Neural progenitor cell (in vitro differentiated cells): ENCODE measurements around the gene SIPA1L3.

Experiments
- CTCF ChIP-seq: fragments of 200-600 bp; sonication (generic); IDR thresholded peaks from 2 replicates; pipeline ENCODE4 v1.5.1; 2017; ENCODE audit warnings: antibody characterized with exemption, mild to moderate bottlenecking
- EZH2 ChIP-seq: fragments of 200-600 bp; sonication (generic); IDR thresholded peaks from 2 replicates; pipeline ENCODE4 v1.6.1; 2017; ENCODE audit warnings: antibody characterized with exemption, mild to moderate bottlenecking, moderate library complexity
- EZH2phosphoT487 ChIP-seq: fragments of 200-600 bp; sonication (generic); IDR thresholded peaks from 2 replicates; pipeline ENCODE4 v1.6.1; 2017; ENCODE audit warnings: antibody characterized with exemption

DNA sequence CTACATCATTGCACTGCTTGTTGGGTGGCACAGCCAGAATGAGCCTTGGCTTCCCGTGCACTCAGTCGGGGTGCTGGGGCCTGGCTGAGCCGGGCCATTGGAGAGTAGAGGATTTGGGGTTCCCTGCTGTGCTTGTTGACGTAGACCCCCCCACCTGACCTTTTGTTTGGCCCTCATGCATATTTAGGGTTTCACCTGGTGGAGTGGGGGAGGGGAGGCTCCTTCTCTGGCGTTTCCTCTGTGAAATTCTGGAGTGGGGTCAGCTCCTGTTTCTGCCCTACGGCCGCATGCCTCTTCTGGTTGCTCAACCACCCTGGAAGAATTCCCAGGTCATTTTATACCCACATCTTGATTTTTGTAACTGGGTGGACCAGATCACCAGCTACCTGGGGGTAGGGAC lies 82.8 kb downstream of the SIPA1L3 start:
- no peak for TF ChIP-seq CTCF
- no peak for TF ChIP-seq EZH2
- no peak for TF ChIP-seq EZH2phosphoT487
